OCI-LY7 (cell line): ENCODE measurements around the gene MAP3K6. TPM values are rescaled to one million over a fixed set of nuclear protein-coding genes. Genes with fewer than 3 reads are reported as not detected.

Source experiments
- BruUV-seq: library from RNA; stranded (reverse); fragments of 400-500 nt; replicated peaks from 2 replicates; lab custom pipeline; 2021; lab: Mats Ljungman, UMichigan
- CTCF ChIA-PET: fragments of 300-600 bp; sonication (Branson Sonifier 250); formaldehyde crosslinking; loops from one replicate; lab custom pipeline; 2022; ENCODE audit warnings: antibody characterized with exemption; ENCODE audit not compliant: unreplicated experiment; lab: Charles Lee
- POLR2A ChIA-PET: fragments of 300-600 bp; sonication (Branson Sonifier 250); formaldehyde crosslinking; loops from one replicate; lab custom pipeline; 2022; ENCODE audit warnings: antibody characterized with exemption; lab: Charles Lee
- DNase-seq: peaks from one replicate; pipeline ENCODE4 v3.0.0-alpha.2; 2015; ENCODE audit warnings: low spot score
- H2AFZ ChIP-seq: fragments of 200-600 bp; sonication (generic), shearing (Covaris generic); 2 replicates; pipeline ENCODE4 v1.6.1; 2014; ENCODE audit warnings: mild to moderate bottlenecking, antibody characterized with exemption, low read length, moderate library complexity
- H3K27ac ChIP-seq: fragments of 200-600 bp; sonication (generic); 2 replicates; pipeline ENCODE4 v1.5.1; 2014; ENCODE audit warnings: mixed run types, low read depth, mild to moderate bottlenecking, moderate library complexity, low read length, inconsistent platforms; ENCODE audit not compliant: poor library complexity, severe bottlenecking
- H3K36me3 ChIP-seq: fragments of 200-600 bp; sonication (generic); 2 replicates; pipeline ENCODE4 v1.6.1; 2014; ENCODE audit warnings: mild to moderate bottlenecking, antibody characterized with exemption, low read length, moderate library complexity, mixed read lengths; ENCODE audit not compliant: insufficient read depth
- H3K4me1 ChIP-seq: fragments of 200-600 bp; sonication (generic); 2 replicates; pipeline ENCODE4 v1.5.1; 2014; ENCODE audit warnings: mild to moderate bottlenecking, low read length; ENCODE audit not compliant: insufficient read depth, poor library complexity, severe bottlenecking
- H3K4me2 ChIP-seq: fragments of 200-600 bp; sonication (generic); 2 replicates; pipeline ENCODE4 v1.6.1; 2014; ENCODE audit warnings: mild to moderate bottlenecking, low read length
- H3K4me3 ChIP-seq: fragments of 200-600 bp; sonication (generic); 2 replicates; pipeline ENCODE4 v1.5.1; 2014; ENCODE audit warnings: mild to moderate bottlenecking, low read depth, low read length; ENCODE audit not compliant: poor library complexity, severe bottlenecking
- H3K79me2 ChIP-seq: fragments of 200-600 bp; sonication (generic); 2 replicates; pipeline ENCODE4 v1.6.1; 2016; ENCODE audit warnings: low read depth, mild to moderate bottlenecking, low read length, moderate library complexity, mixed read lengths; ENCODE audit not compliant: insufficient read depth
- H3K9me2 ChIP-seq: fragments of 200-600 bp; sonication (generic); 2 replicates; pipeline ENCODE4 v1.6.1; 2016; ENCODE audit warnings: mild to moderate bottlenecking, low read length, mixed read lengths; ENCODE audit not compliant: insufficient read depth
- H3K9me3 ChIP-seq: fragments of 200-600 bp; sonication (generic); 2 replicates; pipeline ENCODE4 v1.6.1; 2014; ENCODE audit warnings: mild to moderate bottlenecking, mixed run types, low read length, mixed read lengths
- H4K20me1 ChIP-seq: fragments of 200-600 bp; sonication (generic); 2 replicates; pipeline ENCODE4 v1.6.1; 2014; ENCODE audit warnings: mild to moderate bottlenecking, antibody characterized with exemption, low read length, moderate library complexity, mixed read lengths; ENCODE audit not compliant: insufficient read depth
- CTCF ChIP-seq: fragments of 200-600 bp; sonication (generic); conservative IDR thresholded peaks from 2 replicates; pipeline ENCODE4 v1.5.1; 2014; ENCODE audit warnings: mild to moderate bottlenecking, antibody characterized with exemption, low read length, moderate library complexity, mixed read lengths
- EZH2phosphoT487 ChIP-seq: fragments of 200-600 bp; sonication (generic); IDR thresholded peaks from 2 replicates; pipeline ENCODE4 v1.6.1; 2018; ENCODE audit warnings: low read depth, borderline replicate concordance, mild to moderate bottlenecking, mixed run types, antibody characterized with exemption, low read length, moderate library complexity, mixed read lengths
- intact Hi-C: fragments of 100-400 bp; cut with micrococcal nuclease; formaldehyde crosslinking; loops from one replicate; pipeline ENCODE4 v1.10.0; 2022; ENCODE audit not compliant: unreplicated experiment
- total RNA-seq, 2 experiments: library from RNA; depleted of rRNA in 1 of 2; stranded (reverse); fragments of >200 nt in 1 of 2; shearing (Covaris generic) in 1 of 2; gene quantifications; 2 replicates each; pipeline ENCODE4 v1.2.3, GENCODE V29; 2014 to 2022

The MAP3K6 gene
- total RNA-seq, 2 experiments from 2014 or later = 5.9 to 8.0 TPM

- H3K4me2 ChIP-seq = peak overlapping the region; percentile 96
- no peak for TF ChIP-seq CTCF
- H3K4me1 ChIP-seq = peaks cover 44% of the 10 kb centered on the region
- H3K9me2 ChIP-seq = no peaks in the 10 kb centered on the region
- H4K20me1 ChIP-seq = no peaks in the 10 kb centered on the region
- DNase-seq = peak; percentile 76
- H3K36me3 ChIP-seq = peaks cover 8% of the 10 kb centered on the region; the same call in 1 of the 2 replicates
- H3K4me3 ChIP-seq = peak overlapping the region; percentile 81
- ChIA-PET CTCF (interaction anchor here (0.8 to 1.2 kb wide), 2 partner anchors 14 to 23 kb away, joined by 3 read pairs; no protein-coding TSS in a partner anchor), POLR2A (interaction anchor here (1.1 kb wide), 1 partner anchor 93 kb away, joined by 3 read pairs; no protein-coding TSS in a partner anchor)
- peak overlapping the region; percentile 76; the same call in 1 of the 2 replicates for H2AFZ ChIP-seq
- TSS peak; percentile 55 for BruUV-seq
- no peaks in the 10 kb centered on the region for H3K9me3 ChIP-seq
- intact Hi-C loops = loop anchor here (1.0 to 5.0 kb wide), 2 partner anchors 14 to 49 kb away; partner anchors contain the start of gene GPR3
- peaks cover 5% of the 10 kb centered on the region; the same call in 1 of the 2 replicates for H3K79me2 ChIP-seq
- H3K27ac ChIP-seq = peak overlapping the region; percentile 70
Measured at GRCh38 chr1:27342778-27343638, 23.8 kb downstream of the MAP3K6 start.

- POLR2A ChIA-PET = interaction anchor here (0.9 to 2.2 kb wide), 3 partner anchors 15 to 20 kb away, joined by 3 to 8 read pairs (median 3); no protein-coding TSS in a partner anchor
Measured at GRCh38 chr1:27342391-27342777, 24.4 kb downstream of the MAP3K6 start.

More at GRCh38 chr1:27342391-27342777, 24.4 kb downstream of the MAP3K6 start:
- Histone ChIP-seq H2AFZ (peak overlapping the region; percentile 76; the same call in 1 of the 2 replicates), H3K9me3 (no peaks in the 10 kb centered on the region), H3K4me2 (peak overlapping the region; percentile 96), H3K36me3 (peaks cover 8% of the 10 kb centered on the region; the same call in 1 of the 2 replicates), H4K20me1 (no peaks in the 10 kb centered on the region), H3K9me2 (no peaks in the 10 kb centered on the region), H3K79me2 (peaks cover 5% of the 10 kb centered on the region; the same call in 1 of the 2 replicates), H3K4me3 (peak overlapping the region; percentile 81), H3K27ac (peak overlapping the region; percentile 70), H3K4me1 (peaks cover 44% of the 10 kb centered on the region)
- CTCF ChIA-PET = interaction anchor here (0.8 to 1.2 kb wide), 2 partner anchors 15 to 23 kb away, joined by 3 read pairs; no protein-coding TSS in a partner anchor
- BruUV-seq = no TSS peak
- intact Hi-C loops = loop anchor here (5.0 kb wide), 1 partner anchor 50 kb away; the partner anchor contains the start of gene GPR3
- peak; percentile 51 for DNase-seq
- TF ChIP-seq EZH2phosphoT487 = no peak
- TF ChIP-seq CTCF = 0 out of 2 replicates have a peak, but pooled peaks have one; percentile 15
